ENCODE data around the gene DKK3. TPM values are rescaled to one million over a fixed set of nuclear protein-coding genes. Genes with fewer than 3 reads are reported as not detected.

The DKK3 gene
- total and polyA plus RNA-seq, 4 donors: 3.1 to 9.9 (median 7.1) TPM

- DNase-seq (ENCODE audit: low spot score): no peak
- no peaks in the 10 kb centered on the region for H3K36me3 ChIP-seq (ENCODE audit: control insufficient read depth in 4 of 4, insufficient read depth in 3 of 4, low read depth in 1 of 4, low read length in 3 of 4)
- peaks cover 2 to 30% (median 21%) of the 10 kb centered on the region in 4 donors for H3K4me1 ChIP-seq (ENCODE audit: control insufficient read depth in 4 of 4, insufficient read depth in 4 of 4, low read length in 3 of 4)
- WGBS: 90% methylated on average over 3 of the region's 3 CpGs
- no peaks in the 10 kb centered on the region for H3K27me3 ChIP-seq (ENCODE audit: control insufficient read depth in 4 of 4, insufficient read depth in 4 of 4, low read length in 3 of 4)
- no peaks in the 10 kb centered on the region for H3K9me3 ChIP-seq (ENCODE audit: control insufficient read depth in 4 of 4, low read length in 3 of 4)
- H3K9ac ChIP-seq (ENCODE audit: low read depth in 1 of 2, low read length in 2 of 2): no peak overlapping the region
- H3K4me3 ChIP-seq (ENCODE audit: low read depth in 1 of 3, low read length in 3 of 3): no peak overlapping the region
- no peak overlapping the region for H3K27ac ChIP-seq (ENCODE audit: low read depth in 1 of 2, low read length in 2 of 2)
- TF ChIP-seq MAX (IDR thresholded peaks at IDR 0.05): no peak
Measured at GRCh38 chr11:11965192-11965591, 43.2 kb downstream of the DKK3 start.

GRCh38 chr11:11964774-11965150, 43.7 kb downstream of the DKK3 start:
- 95% methylated on average over 5 of the region's 5 CpGs for WGBS
- TF ChIP-seq YY1 (IDR thresholded peaks at IDR 0.05): no peak
- no peak for TF ChIP-seq RXRA (IDR thresholded peaks at IDR 0.05)
- no peak for TF ChIP-seq MAX (IDR thresholded peaks at IDR 0.05)
- TF ChIP-seq EGR1 (IDR thresholded peaks at IDR 0.05; ENCODE audit: low read depth in 2 of 2): no peak
- TF ChIP-seq ZBTB33 (IDR thresholded peaks at IDR 0.05): no peak
- no peak for TF ChIP-seq HNF4A (conservative IDR thresholded peaks at IDR 0.05)
- no peak for TF ChIP-seq JUND (IDR thresholded peaks at IDR 0.05)
- TF ChIP-seq FOXA1 (IDR thresholded peaks at IDR 0.05): no peak
- TF ChIP-seq REST (IDR thresholded peaks at IDR 0.05): no peak
- TF ChIP-seq NR2F2 (IDR thresholded peaks at IDR 0.05): no peak
- TF ChIP-seq CTCF (IDR thresholded peaks at IDR 0.05; ENCODE audit: low read depth, low read length, missing input control): no peak
- no peak for TF ChIP-seq SP1 (IDR thresholded peaks at IDR 0.05)
- TF ChIP-seq ATF3 (IDR thresholded peaks at IDR 0.05): no peak
- TF ChIP-seq TAF1 (conservative IDR thresholded peaks at IDR 0.05): no peak
- no peak for TF ChIP-seq HNF4G (IDR thresholded peaks at IDR 0.05)
- no peak for DNase-seq (ENCODE audit: low spot score)

More at GRCh38 chr11:11964774-11965150, 43.7 kb downstream of the DKK3 start:
- peaks cover 2 to 30% (median 21%) of the 10 kb centered on the region in 4 donors for H3K4me1 ChIP-seq (ENCODE audit: control insufficient read depth in 4 of 4, insufficient read depth in 4 of 4, low read length in 3 of 4)
- H3K27me3 ChIP-seq (ENCODE audit: control insufficient read depth in 4 of 4, insufficient read depth in 4 of 4, low read length in 3 of 4): no peaks in the 10 kb centered on the region
- H3K4me3 ChIP-seq (ENCODE audit: low read depth in 1 of 3, low read length in 3 of 3): no peak overlapping the region
- no peak overlapping the region for H3K27ac ChIP-seq (ENCODE audit: low read depth in 1 of 2, low read length in 2 of 2)
- no peaks in the 10 kb centered on the region for H3K9me3 ChIP-seq (ENCODE audit: control insufficient read depth in 4 of 4, low read length in 3 of 4)
- no peak overlapping the region for H3K9ac ChIP-seq (ENCODE audit: low read depth in 1 of 2, low read length in 2 of 2)
- no peaks in the 10 kb centered on the region for H3K36me3 ChIP-seq (ENCODE audit: control insufficient read depth in 4 of 4, insufficient read depth in 3 of 4, low read depth in 1 of 4, low read length in 3 of 4)
